HG03520 (cell line): ENCODE measurements around the gene PAX2.

Source experiments
- ATAC-seq: cut with Tn5 transposase; IDR thresholded peaks from one replicate; pipeline ENCODE4 v1.9.1; 2021; ENCODE audit warnings: mild to moderate bottlenecking, moderate library complexity; ENCODE audit not compliant: unreplicated experiment

Gene PAX2

GRCh38 chr10:100723770-100724530 is 21.4 kb upstream of the PAX2 start:
- ATAC-seq, result no peak

- ATAC-seq, result no peak
Measured at GRCh38 chr10:100724531-100725027, 20.8 kb upstream of the PAX2 start.

- no peak for ATAC-seq
Measured at GRCh38 chr10:100725071-100725471, 20.3 kb upstream of the PAX2 start.

- no peak for ATAC-seq
Measured at GRCh38 chr10:100725869-100726426, 19.4 kb upstream of the PAX2 start.

- no peak for ATAC-seq
Measured at GRCh38 chr10:100727808-100728207, 17.6 kb upstream of the PAX2 start.

GRCh38 chr10:100728928-100729861 is 16.2 kb upstream of the PAX2 start:
- no peak for ATAC-seq

- no peak for ATAC-seq
Measured at GRCh38 chr10:100729862-100730724, 15.3 kb upstream of the PAX2 start.

- ATAC-seq, result no peak
Measured at GRCh38 chr10:100730725-100731406, 14.5 kb upstream of the PAX2 start.

GRCh38 chr10:100731407-100732240 is 13.8 kb upstream of the PAX2 start:
- no peak for ATAC-seq

GRCh38 chr10:100732241-100732596 is 13.2 kb upstream of the PAX2 start:
- ATAC-seq, result no peak

GRCh38 chr10:100733329-100733728 is 12.1 kb upstream of the PAX2 start:
- ATAC-seq, result no peak

GRCh38 chr10:100734295-100735086 is 10.9 kb upstream of the PAX2 start:
- no peak for ATAC-seq

- ATAC-seq, result no peak
Measured at GRCh38 chr10:100735087-100735336, 10.4 kb upstream of the PAX2 start.

GRCh38 chr10:100735337-100736143 is 9.8 kb upstream of the PAX2 start:
- ATAC-seq, result no peak

- ATAC-seq, result no peak
Measured at GRCh38 chr10:100736144-100736808, 9.1 kb upstream of the PAX2 start.

- no peak for ATAC-seq
Measured at GRCh38 chr10:100736809-100737354, 8.5 kb upstream of the PAX2 start.
